Jurkat, Clone E6-1 (cell line): ENCODE results near the gene SLC7A1.

Experiments used
- DNase-seq: peaks from one replicate; pipeline ENCODE4 v3.0.0-alpha.2; 2011; ENCODE audit warnings: low read depth, low spot score
- H3K4me3 ChIP-seq: 2 replicates; pipeline ENCODE4 v1.5.1; 2011; ENCODE audit warnings: mild to moderate bottlenecking, low read length, control low read depth, moderate library complexity

The SLC7A1 gene

DNA sequence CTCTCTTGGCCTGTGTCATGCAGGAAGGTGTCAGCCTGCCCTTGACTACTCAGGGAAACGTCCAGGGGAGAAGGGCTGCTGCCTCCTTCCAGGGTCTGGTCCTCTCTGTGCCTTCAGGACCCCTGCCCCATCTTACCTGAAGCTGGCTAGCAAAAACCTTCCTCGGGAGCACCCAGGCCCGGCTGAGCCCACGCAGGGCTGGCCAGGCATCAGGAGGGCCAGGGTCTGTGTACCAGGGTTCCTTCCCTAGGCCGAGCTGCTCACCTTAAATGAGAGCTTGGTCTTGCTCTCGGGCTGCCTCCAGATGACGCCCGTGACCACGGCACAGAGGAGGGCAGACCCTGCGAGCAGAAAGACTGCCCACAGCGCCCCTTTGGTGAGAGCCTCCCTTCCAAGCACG, 78.6 kb downstream of the SLC7A1 start:
- no peak overlapping the region for H3K4me3 ChIP-seq
- no peak for DNase-seq

DNA sequence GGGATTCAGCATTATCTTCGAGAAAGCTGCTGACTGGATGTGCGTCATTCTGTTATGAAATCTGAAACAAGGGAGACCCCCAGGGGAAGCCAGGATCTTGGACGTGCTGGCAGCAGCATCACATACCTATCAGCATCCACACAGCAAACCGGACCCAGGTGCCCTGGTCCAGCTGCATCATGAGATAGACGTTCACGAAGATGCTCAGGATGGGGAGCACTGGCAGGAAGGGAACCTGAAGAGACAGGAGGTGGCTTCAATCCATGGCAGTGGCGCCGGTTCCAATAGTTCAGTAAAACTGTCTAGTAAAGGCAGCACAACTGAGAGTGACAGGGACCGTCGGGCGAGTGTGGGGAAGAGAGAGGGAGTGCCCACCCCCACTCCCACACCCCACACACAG, 79.5 kb downstream of the SLC7A1 start:
- H3K4me3 ChIP-seq: no peak overlapping the region
- no peak for DNase-seq

GRCh38 chr13:29515372-29515771, 80.1 kb downstream of the SLC7A1 start:
- no peak for DNase-seq

DNA sequence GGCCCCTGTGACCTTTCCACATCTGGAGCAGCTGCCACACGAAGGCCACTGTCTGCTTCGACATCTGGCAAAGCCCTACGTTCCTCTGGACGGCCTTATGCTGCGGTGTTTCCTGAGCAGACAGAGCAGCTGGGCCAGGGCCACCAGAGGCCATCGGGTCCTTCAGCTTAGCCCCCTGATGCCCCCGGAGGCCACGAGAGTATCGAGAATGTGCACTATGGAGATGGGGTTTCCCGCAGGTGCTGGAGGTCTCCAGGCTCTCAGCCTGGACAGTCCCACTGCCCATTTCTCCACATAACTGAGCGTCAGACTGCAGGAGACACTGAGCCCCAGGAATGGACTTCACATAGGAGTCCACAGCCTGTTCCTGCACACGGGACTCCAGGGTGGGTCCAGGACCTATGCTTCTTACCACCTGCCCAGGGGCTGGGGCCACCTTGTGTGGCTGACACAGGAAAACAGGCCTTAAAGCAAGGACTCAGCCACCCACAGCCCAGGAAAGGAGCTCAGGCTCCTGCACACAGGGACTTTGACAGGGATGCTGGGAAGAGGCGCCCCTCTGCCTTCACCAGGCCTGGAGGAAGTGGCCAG, 80.7 kb downstream of the SLC7A1 start:
- no peak for DNase-seq
- H3K4me3 ChIP-seq: no peak overlapping the region

More at GRCh38 chr13:29515372-29515771, 80.1 kb downstream of the SLC7A1 start:
- H3K4me3 ChIP-seq: no peak overlapping the region

GRCh38 chr13:29513981-29514719, 81.3 kb downstream of the SLC7A1 start:
- no peak for DNase-seq
- no peak overlapping the region for H3K4me3 ChIP-seq

DNA sequence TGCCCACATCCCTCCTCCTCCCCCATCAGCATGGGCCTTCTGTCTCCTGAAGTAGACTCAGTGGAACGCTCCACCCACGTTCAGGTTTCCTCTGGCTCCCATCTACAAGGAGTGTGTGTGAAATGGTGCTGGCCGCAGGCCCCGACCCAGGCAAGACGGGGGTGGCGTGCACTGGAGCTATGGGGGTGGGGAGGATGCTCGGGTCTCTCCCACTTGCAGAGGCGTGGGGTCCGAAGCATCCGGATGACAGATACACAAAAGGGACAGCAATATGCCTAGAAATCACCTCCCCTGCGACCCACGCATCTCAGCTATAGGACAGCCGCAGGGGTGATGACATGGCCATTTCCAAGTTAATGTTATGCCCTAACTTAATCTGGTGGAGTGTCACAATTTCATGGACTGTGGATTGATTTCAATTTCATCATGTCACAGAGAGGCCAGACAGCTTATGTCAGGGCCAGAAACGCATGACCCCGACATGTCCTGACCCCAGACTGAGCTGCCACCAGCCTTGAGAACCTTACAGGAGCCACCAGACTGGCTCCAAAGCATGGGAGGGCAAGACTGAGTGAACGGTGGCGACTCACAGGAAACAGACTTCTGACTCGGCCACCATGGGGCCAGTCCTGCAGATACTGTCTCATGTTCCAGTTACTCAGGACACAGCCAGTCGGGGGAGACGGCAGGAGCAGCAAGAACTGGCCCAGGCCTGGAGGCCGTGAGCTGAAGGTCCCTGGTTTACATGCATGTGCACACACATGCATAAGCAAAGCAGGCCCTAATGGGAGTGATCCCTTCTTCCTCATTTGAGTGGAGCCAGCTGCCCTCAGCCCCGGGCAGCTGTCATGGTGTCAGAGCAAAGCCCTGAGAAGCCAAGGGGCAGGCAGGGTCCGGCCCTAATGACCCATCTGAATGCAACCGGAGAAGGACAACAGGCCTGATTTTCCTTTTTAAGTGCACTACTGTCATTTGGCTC, 82.2 kb downstream of the SLC7A1 start:
- DNase-seq: no peak
- no peak overlapping the region for H3K4me3 ChIP-seq

DNA sequence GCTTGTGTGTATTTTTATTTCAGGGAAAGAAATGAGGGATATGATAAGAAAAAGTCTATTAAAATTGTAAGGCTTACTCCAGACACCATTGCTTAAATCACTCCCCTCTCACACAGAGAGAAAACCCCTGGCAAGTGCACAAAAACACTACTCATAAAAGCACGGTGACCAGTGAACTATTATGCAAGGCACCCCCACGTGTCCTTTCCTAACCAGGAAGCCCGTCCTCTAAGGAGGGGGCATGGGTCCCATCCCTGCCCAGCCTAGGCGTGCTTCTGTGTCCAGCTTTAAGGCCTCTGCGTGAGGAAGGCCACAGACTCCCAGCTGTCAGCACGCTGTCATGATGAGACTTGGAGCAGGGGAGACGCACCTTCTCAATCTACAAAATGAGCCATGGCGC, 83.5 kb downstream of the SLC7A1 start:
- H3K4me3 ChIP-seq: no peak overlapping the region
- no peak for DNase-seq

DNA sequence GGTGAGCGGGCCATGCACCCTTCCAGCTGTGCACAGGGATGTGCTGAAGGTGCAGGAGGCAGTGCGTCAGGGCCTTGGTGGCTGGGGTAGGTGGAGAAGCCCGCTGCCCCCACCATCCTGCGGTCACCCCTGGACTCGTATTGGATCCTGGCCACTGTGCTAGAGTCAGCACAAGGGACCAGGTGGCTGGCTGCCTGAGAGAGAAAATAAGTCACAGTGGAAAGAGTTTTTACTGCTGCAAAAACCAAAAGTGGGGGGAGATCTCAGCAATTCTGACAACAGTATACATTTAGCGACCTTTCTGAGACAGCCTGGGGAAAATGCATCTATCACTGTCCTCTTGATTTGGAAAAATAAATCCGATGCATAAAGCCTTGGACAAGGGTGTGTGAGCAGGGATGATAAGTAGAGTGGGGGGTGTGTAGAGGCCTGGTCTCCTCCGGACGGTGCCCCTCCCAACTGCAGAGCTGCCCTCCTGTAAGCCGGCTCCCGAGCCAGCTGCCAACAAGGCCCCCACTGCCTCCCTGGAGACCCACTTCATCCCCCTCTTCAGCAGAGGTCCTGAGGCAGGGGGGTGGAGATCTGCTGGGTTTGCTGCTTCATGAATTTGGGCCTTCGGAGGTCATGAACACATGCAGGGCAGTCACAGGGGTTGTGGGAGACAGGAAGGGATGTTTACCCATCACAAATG, 84.2 kb downstream of the SLC7A1 start:
- no peak for DNase-seq

GRCh38 chr13:29510651-29511084, 84.8 kb downstream of the SLC7A1 start:
- DNase-seq: no peak
- no peak overlapping the region for H3K4me3 ChIP-seq

More for the DNA sequence above, 84.2 kb downstream of the SLC7A1 start:
- H3K4me3 ChIP-seq: no peak overlapping the region

- H3K4me3 ChIP-seq: no peak overlapping the region
- no peak for DNase-seq
These were observed 85.4 kb downstream of the SLC7A1 start for GRCh38 chr13:29509999-29510589.

DNA sequence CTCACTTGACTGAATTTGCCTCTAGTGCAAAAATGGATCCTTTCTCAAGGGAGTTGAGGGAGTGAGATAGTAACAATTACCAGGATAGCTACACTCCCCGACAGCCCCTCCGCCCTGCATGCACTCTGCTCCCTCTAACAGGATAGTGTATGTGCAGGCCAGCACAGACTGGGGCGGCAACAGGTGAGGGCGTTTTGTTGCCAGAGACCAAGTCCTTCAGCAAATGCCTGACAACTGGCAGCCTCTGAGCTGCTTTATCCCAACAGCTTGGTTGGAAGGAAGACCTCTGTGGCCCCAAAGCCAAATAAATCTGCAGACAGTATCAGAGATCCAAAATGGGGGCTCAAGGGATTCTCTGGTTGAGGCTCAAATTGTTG, 86.6 kb downstream of the SLC7A1 start:
- no peak for DNase-seq
- no peak overlapping the region for H3K4me3 ChIP-seq

- DNase-seq: peak; percentile 54
- no peak overlapping the region for H3K4me3 ChIP-seq
These were observed 87.2 kb downstream of the SLC7A1 start for GRCh38 chr13:29508130-29508875.

- no peak for DNase-seq
- H3K4me3 ChIP-seq: no peak overlapping the region
These were observed 88.1 kb downstream of the SLC7A1 start for GRCh38 chr13:29507356-29507755.

GRCh38 chr13:29505950-29506349, 89.5 kb downstream of the SLC7A1 start:
- DNase-seq: no peak
- H3K4me3 ChIP-seq: no peak overlapping the region

DNA sequence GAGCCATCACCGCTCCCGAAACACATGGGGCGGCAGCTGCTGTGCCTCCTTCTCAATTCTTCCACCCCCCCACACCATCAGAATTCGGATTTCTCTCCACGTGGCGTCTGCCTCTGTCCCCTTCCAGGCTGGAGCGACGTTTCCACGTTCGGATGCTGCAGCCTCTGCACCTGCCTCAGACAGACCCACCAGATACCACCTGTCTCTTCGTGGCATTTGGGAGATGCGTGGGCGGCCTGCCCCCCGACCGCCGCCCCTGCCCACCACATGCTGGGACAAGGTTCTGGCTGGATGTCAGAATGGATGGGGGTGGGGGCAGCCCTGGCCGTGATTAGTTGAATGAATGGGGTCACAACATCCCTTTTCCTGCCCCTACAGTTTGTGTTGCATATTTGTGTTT, 90.0 kb downstream of the SLC7A1 start:
- no peak for DNase-seq
- no peak overlapping the region for H3K4me3 ChIP-seq

DNA sequence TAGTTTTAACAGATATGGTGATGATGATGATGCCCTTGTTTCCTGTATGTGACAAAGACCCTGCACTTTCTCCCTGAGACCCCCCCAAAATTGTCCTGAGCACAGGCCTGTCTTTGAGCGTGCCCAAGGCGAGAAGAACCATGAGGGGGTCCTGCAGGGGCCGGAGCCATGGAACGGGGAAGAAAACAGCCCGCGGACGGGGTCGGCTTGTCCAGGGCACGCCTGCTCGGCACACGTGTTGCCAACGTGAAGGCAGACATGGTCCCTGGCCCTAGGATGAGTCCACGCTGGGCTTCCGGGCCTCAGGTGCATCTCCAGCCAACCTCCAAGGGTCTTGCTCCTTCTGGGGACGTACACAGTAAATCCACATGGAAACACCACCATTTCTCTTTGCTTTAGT, 90.8 kb downstream of the SLC7A1 start:
- DNase-seq: no peak
- no peak overlapping the region for H3K4me3 ChIP-seq

- no peak for DNase-seq
These were observed 92.2 kb downstream of the SLC7A1 start for GRCh38 chr13:29503041-29503837.

More at GRCh38 chr13:29503041-29503837, 92.2 kb downstream of the SLC7A1 start:
- H3K4me3 ChIP-seq: no peak overlapping the region
